NCI-H82 treated with DMSO at 0.1 percent for 48 hours (cell line): Measurements from ENCODE around the gene SOX11.

Experiments
- DNase-seq: peaks from one replicate; lab custom pipeline; 2025; ENCODE audit not compliant: unreplicated experiment; lab: John Stamatoyannopoulos, UW

The SOX11 gene

DNA sequence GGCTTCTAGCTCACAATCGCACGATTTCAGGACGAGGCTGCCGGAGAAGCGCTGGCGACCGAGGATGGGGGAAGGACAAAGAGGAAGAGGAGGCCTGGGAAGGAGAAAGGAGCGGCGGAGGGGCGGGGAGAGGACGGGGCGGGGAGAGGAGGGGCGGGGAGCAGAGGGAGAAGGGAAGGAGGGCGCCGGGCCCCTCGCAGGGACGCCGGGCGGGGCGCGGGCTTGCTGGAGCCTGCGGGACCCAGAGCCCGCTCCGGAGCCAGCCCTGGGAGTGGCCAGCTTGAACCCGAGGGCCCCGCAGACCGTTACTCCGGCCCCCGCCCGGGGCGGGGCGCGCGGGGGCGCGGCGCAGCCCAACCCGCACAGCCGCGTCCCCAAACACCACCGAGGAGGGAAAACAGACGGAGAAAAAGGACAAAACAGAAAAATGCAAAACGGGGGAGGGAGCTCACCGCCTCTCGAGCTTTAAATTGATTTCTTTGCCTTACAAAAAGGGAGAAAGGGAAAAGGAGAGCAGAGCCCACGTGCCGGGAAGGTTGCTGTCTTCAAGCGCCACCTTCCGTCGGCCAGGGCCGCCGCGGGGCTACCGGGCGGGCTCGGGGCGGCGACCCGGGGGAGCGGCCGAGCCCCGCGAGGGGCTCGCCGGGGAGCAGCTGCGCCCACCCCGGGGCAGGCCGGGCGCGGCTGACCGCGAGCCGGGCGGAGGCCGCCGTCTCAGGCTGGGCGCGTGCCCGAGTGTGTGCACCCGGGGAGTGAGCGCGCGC lies 781 bp upstream of the SOX11 start:
- peak; percentile 64 for DNase-seq

DNA sequence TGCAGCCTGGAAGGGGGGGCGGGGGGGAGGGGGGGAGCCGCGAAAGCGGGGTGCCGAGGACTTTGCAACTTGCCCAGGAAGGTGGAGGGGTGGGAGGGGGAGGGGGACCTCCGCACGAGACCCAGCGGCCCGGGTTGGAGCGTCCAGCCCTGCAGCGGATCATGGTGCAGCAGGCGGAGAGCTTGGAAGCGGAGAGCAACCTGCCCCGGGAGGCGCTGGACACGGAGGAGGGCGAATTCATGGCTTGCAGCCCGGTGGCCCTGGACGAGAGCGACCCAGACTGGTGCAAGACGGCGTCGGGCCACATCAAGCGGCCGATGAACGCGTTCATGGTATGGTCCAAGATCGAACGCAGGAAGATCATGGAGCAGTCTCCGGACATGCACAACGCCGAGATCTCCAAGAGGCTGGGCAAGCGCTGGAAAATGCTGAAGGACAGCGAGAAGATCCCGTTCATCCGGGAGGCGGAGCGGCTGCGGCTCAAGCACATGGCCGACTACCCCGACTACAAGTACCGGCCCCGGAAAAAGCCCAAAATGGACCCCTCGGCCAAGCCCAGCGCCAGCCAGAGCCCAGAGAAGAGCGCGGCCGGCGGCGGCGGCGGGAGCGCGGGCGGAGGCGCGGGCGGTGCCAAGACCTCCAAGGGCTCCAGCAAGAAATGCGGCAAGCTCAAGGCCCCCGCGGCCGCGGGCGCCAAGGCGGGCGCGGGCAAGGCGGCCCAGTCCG lies 540 bp downstream of the SOX11 start:
- no peak for DNase-seq

DNA sequence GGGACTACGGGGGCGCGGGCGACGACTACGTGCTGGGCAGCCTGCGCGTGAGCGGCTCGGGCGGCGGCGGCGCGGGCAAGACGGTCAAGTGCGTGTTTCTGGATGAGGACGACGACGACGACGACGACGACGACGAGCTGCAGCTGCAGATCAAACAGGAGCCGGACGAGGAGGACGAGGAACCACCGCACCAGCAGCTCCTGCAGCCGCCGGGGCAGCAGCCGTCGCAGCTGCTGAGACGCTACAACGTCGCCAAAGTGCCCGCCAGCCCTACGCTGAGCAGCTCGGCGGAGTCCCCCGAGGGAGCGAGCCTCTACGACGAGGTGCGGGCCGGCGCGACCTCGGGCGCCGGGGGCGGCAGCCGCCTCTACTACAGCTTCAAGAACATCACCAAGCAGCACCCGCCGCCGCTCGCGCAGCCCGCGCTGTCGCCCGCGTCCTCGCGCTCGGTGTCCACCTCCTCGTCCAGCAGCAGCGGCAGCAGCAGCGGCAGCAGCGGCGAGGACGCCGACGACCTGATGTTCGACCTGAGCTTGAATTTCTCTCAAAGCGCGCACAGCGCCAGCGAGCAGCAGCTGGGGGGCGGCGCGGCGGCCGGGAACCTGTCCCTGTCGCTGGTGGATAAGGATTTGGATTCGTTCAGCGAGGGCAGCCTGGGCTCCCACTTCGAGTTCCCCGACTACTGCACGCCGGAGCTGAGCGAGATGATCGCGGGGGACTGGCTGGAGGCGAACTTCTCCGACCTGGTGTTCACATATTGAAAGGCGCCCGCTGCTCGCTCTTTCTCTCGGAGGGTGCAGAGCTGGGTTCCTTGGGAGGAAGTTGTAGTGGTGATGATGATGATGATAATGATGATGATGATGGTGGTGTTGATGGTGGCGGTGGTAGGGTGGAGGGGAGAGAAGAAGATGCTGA lies 1.4 kb downstream of the SOX11 start:
- peak; percentile 35 for DNase-seq

DNA sequence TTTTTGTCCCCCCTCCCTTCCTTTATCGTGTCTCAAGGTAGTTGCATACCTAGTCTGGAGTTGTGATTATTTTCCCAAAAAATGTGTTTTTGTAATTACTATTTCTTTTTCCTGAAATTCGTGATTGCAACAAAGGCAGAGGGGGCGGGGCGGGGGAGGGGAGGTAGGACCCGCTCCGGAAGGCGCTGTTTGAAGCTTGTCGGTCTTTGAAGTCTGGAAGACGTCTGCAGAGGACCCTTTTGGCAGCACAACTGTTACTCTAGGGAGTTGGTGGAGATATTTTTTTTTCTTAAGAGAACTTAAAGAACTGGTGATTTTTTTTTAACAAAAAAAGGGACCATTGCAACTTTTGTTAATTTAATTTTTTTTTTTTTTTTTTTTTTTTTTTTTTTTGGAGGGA lies 2.1 kb downstream of the SOX11 start:
- DNase-seq: peak; percentile 27

DNA sequence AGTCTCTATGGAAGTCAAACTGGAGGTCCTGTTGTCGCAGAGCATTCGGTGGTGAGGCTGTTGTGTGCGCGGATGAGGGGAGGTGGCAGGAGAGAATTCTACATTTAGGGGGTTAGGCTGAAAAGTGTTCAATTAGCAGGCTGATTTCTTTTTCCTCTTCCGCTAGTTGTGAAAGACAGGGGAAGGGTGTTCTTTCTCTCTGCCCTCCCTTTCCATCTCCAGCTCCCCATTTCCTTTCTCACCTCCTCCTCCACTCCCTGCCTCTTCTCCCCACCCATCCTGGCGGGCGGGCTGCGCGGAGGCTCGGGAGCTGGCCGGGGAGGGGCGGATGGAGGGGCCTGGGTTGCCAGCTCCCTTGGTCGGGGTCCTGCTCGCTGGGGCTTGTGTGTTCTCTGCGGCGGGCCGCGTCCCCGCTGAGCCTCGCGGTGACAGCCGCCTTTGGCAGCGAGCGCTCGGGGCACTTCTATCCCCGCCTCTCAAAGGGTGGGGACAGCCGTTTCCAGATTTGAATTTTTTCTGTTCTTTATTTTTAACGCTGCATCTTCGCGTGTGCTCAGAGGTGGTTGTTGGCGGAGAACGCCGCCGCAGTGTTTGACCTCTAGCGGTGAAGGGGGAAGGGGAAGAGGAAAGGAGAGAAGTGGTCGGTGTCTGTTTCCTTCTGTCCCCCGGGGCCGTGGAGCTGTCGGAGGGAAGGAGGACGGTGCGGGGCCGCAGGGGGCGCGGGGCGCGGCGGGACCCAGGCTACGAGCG lies 3.6 kb downstream of the SOX11 start:
- DNase-seq: no peak

DNA sequence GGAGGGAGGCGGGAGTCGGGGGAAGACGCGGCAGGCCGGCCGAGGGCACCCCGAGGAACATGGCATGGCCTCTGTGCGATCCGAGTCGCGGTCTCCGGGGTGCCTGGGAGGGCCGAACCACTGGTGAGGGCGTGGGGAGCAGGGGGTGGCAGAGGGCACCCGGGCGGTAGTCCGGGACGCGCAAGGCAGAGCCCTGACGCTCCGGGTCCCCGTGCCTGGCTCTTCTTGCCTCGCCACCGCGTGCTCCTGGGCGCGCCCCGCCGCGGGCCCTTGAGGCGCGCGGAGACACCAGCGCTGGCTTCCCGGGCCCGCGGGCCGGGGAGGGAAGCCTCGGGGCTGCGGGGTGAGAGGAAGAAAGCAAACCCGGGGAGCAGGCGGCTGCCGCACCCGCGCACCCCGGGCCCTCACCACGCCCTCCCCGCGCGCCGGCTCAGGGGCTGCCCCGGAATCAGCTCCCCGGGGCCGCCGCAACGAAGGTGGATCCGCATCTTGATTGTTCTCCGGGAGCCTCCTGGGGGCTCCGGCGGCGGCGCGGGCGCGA lies 4.3 kb downstream of the SOX11 start:
- no peak for DNase-seq

DNA sequence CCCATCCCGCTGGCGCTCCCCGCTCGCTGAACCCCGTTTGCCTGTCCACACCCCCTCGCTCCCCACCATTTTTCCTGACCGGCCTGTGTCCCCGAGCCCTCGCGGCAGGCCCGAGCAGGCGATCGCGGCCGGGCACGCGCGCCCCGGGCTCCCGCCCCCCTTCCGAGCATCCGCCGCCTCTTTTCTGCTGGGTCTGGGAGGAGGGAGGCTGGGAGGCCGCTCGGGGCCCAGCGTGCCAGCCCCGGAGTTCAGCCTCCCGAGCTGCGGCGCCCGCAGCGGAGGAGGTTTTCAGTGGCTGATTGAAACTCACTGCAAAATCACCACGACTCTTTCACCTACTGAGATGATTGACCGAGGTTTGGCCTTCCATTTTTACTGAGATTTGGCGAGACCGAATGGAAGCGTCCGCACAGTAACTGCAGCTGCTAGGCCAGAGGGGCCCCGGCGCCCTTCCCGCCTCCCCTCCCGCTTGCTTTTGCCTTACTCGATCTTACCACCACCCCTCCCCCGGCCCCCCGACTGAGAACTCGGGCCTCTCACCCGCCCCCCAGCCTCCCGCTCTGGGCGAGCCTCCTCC lies 4.8 kb downstream of the SOX11 start:
- peak; percentile 27 for DNase-seq

DNA sequence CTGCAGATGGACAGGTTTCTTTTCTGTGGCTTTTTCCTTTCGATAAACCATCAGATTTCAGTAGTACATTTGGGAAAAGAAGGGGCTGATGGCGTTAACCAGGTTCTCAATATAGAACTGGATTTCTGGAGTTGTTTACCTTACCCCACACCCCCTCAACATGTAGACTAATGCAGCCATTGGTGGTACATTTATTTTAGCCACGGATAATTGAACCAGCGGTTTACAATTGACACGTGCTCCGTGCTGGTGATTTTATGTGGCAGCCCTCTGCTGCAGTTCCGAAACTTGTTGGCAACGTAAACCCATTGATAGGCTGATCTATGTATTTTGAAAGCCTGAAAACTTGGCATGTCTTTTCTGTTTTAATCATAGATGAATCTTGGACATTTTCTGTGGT lies 5.4 kb downstream of the SOX11 start:
- DNase-seq: no peak

DNA sequence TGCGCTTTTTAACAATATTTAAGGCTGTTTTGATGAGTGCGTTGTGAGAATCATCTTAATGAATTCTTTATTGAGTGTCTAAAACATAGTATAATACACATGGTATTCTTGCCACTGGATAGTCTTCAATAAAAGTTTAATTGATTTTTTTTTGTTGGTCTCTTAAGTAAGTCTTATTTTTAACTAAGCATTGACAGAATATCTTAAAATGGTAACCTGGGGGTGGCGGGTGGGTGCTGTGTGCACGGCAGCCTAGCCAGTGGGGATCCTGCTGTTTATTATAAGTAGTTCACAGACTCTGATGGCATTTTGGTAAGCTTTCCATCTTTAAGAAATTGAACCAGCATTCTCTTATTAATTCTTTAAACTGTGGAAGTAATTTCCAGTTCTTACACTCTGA lies 6.0 kb downstream of the SOX11 start:
- no peak for DNase-seq

DNA sequence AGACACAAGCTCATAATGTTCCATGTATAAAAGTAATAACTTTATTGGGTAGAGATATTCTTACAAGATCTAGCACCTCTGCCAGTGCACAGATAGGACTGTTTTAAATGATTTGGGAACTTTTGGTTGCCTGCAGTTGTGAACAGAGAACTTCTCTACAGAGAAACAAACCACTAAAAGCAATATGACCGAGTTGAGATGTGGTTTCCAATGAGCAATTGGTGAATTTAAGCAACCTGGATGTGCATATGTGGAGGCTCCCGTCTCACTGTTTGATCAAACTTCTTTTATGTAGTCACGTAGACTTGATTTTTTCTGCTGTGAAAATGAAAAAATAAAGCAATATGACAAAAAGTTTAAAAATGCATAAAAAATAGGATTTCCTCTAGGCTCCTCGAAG lies 7.8 kb downstream of the SOX11 start:
- DNase-seq: no peak

DNA sequence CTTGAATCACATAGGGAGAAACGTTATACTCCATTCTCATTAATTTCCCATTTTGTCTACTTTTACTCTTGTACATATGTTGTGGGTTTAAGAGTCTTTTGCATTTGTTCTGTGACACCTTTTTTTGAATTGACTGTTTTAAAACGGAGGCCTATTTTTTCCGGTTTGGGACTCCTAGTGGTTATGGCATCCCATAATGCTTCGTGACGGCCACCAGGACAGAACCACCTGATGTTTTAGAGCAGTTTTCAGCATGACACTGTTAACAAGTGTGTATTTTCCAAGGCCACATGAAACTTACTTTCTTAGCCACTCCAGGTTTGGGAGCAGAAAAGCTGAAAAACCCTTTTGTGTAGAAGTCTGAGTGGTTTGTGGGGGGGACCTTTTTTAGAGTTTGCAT lies 8.4 kb downstream of the SOX11 start:
- no peak for DNase-seq

DNA sequence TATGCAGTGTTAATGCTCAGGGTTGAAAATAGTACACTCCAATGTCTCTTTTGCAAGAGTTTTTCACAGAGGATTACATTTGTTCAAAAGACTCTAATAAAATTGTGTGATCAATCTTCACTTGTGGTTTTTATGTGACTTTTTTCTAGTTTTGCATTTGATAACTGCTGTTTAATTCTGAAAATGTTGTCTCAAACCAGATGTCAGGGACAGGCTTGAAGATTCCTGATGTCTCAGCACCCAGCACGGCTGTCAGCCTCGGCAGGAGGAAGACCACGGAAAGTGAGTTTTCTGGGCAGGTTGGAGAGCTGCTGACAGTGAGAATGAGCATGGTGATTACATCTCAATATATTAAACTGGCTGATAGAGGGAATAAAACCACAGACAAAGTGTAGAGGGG lies 9.1 kb downstream of the SOX11 start:
- no peak for DNase-seq

DNA sequence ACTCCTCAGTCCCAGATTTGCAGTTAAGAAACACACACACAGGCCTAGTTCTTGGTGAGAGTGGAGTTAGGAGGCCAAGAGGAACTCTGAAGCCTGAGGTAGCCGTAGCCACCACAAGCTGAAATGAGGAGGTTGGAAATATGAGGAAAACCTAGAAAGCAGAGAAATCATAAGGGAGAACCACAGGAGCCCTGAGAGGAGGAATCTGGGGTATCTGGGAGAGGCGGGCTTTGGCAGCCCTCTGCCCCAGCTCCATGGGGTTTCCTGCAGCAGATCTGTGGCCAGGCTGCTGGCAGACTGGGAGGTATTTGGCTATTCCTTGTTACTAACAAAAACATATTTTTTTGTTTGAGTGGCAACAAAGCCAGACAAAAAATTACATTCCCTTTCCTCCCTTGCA lies 11.0 kb downstream of the SOX11 start:
- DNase-seq: no peak

DNA sequence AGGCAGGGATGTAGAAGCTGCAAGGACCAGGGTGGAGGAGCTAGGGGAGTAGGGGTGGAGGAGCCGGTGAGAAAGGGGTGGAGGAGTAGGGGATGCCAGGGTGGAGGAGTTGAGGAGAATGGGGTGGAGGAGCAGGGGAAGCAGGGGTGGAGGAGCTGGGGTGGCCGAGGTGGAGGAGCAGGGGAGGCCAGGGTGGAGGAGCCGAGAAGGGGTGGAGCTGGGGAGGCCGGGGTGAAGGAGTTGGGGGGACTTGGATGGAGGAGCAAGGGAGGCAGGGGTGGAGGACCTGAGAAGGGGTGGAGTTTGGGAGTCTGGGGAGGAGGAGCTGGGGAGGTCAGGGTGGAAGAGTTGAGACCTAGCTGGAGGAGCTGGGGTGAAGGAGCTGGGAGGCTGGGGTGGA lies 13.3 kb downstream of the SOX11 start:
- no peak for DNase-seq

DNA sequence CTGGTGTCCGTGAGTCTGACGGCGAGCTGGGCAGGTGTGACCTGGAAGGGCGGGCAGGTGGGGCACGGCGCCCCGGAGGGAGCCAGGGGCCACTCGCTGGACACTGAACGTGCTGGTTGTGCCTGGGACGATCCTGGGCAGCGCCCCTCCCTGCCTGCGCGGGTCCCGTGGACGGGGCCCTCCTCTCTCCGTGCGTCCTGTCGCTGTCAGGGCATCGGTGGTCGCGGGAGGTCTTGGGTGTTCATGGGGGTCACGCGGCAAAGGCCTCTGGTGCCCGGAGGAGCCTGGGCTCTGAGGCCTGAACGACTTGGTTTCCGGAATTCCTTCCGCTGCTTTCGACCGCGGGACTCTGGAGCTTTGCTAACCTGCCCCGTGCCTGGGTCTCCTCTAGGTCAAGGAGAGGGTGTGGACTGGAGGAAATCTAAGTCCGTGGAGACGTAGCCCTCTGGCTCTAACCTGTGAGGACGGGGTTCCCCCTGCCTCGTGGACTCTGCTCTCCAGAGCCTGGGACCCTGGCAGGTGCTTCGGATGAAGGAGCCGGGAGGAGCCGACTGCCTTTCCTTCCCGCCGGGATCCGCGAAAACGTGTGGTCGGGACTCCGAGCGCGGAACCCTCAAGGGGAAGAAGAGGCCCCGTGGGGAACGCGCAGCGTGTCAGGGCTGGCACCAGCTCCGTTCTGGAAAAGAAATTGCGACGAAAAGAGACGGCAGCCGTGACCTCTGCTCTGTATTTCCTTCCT lies 14.7 kb downstream of the SOX11 start:
- DNase-seq: no peak

DNA sequence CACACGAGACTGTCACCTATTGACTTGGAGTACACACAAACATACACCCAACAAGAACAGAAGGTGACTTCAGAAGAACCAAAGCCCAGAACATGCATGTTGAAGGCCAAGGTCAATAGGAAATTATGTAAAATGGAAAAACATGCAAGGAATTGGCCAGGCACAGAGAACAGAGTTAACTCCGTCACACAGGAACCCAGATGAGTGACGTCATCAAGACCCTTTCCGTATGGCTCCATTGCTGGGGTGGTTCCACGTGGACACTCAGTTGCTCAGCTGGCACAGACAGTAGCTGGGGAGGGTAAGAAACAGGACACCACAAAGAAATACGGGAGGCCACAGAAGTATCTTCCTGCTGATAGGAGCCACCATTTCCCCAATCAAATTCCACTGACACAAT lies 18.4 kb downstream of the SOX11 start:
- DNase-seq: no peak

DNA sequence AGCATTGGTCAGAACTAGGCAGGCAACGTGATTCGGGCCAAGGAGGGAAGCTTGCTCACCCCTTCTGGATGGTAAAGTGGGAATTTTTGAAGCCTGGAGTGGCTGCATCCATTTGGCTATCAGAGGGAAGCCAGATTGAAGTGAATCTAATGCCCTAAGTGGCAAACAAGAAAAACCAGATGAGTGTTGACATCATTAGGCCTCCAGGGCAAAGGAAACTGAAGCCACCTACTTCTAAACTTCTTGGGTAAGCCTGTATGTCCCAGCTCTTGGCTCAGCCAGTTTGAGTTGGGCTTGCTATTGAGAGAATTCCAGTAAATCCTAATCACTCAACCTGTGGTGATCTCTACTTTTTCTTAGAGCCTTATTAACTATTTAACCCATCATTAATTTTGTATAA lies 20.9 kb downstream of the SOX11 start:
- DNase-seq: no peak

DNA sequence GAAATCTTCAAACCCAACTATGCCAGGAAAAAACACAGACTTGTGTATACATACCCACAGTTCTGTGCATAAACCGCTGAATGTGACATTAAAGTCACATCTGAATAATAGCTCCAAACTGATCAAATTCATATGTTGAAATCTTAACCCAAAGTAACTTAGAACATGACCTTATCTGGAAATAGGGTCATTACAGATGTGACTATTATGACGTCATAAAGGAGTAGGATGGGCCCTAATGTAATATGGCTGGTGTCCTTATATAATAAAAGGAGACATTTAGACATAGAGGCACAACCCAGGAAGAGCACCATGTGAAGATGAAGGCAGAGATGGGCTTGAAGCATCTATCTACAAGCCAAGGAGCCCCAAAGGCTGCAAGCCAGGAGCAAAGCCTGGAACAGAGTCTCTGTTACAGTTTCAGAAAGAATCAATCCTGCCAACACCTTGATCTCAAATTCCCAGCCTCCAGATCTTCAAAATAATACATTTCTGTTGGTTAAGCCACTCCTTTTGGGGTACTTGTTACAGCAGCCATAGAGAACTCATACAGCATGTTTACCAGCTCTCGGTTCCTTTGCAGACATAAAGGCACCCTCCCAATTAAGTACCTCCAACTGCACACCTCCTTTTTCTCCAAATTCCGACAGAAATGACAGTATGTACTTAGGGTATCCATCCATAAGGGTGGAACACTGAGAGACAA lies 27.6 kb downstream of the SOX11 start:
- no peak for DNase-seq

DNA sequence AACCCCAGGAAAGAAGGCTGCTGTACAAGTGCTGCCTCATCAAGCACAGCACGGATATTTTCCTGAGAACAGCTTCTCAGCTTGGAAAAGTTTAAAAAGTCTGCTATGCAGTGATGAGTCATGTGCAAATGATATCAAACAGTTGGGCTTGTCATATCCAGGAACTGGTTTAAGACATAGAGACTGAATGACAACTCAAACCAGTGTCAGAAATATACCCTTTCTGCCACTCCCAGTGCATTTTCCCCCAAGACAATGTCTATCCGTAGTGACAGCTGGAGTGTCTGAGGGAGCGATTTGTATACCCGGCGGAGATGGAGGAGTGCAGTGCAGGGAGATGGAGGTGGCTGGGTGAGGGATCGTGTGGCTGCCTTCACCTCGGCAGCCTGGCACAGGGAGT lies 28.2 kb downstream of the SOX11 start:
- DNase-seq: no peak
